ENCODE measurements around the gene MAP6D1. TPM values are rescaled to one million over a fixed set of nuclear protein-coding genes. Genes with fewer than 3 reads are reported as not detected.

MAP6D1 gene
- total RNA-seq, 1 experiment from 2014 or later = 7.1 TPM

DNA sequence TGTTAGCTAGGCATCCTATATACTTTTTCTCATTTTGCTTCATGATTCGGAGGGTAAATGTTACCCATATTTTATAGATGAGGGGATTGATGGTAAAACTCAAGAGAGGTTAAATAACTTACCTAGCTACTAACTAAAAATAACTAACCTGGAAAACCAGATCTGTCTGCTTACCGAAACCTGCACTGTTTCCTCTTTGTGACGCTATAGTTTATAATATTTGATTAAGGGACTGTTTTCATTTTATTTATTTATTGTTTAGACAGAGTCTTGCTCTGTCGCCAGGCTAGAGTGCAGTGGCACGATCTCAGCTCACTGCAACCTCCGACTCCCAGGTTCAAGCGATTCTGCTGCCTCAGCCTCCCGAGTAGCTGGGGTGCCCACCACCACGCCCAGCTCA lies 55.9 kb downstream of the MAP6D1 start:
- H4K8ac ChIP-seq (replicated peaks; ENCODE audit: insufficient read length, low read depth, low read length) = no peak overlapping the region

More for the DNA sequence above, 55.9 kb downstream of the MAP6D1 start:
- Histone ChIP-seq H3K56ac (ENCODE audit: insufficient read length, low read depth, low read length) (no peak overlapping the region), H3K23me2 (ENCODE audit: insufficient read length, low read depth, low read length, poor library complexity, severe bottlenecking) (no peaks in the 10 kb centered on the region), H3K79me2 (ENCODE audit: insufficient read depth, low read length) (no peaks in the 10 kb centered on the region), H3K23ac (ENCODE audit: insufficient read length, low read depth, low read length) (no peak overlapping the region), H2BK20ac (ENCODE audit: low read depth, low read length, poor library complexity, severe bottlenecking) (no peak overlapping the region), H2BK5ac (ENCODE audit: insufficient read length, low read length) (no peak overlapping the region), H2BK12ac (ENCODE audit: insufficient read length, low read depth, low read length) (no peak overlapping the region), H2AK5ac (ENCODE audit: insufficient read length, low read length) (no peak overlapping the region), H4K20me1 (ENCODE audit: control insufficient read depth, insufficient read depth, insufficient read length) (no peaks in the 10 kb centered on the region), H4K91ac (ENCODE audit: insufficient read length, low read depth, low read length) (no peak overlapping the region), H3K27me3 (ENCODE audit: insufficient read depth, low read length) (no peaks in the 10 kb centered on the region), H3K14ac (ENCODE audit: insufficient read depth, low read length) (no peak overlapping the region), H3K79me1 (ENCODE audit: insufficient read depth, low read depth, low read length, poor library complexity, severe bottlenecking) (no peaks in the 10 kb centered on the region), H3K18ac (ENCODE audit: insufficient read length, low read depth, low read length) (no peak overlapping the region), H3K9me3 (ENCODE audit: control insufficient read depth, low read depth, low read length) (no peaks in the 10 kb centered on the region), H3K4me2 (ENCODE audit: insufficient read depth, insufficient read length, low read length) (no peak overlapping the region), H2BK15ac (ENCODE audit: low read depth, low read length) (no peak overlapping the region), H3K4ac (ENCODE audit: low read depth, low read length) (no peak overlapping the region), H3T11ph (ENCODE audit: low read length) (no peak overlapping the region), H2BK120ac (ENCODE audit: low read depth, low read length, poor library complexity, severe bottlenecking) (no peak overlapping the region), H4K5ac (ENCODE audit: insufficient read length, low read depth, low read length) (no peak overlapping the region), H3K9ac (ENCODE audit: extremely low read depth, insufficient read length, low read length) (no peak overlapping the region), H2AFZ (ENCODE audit: low read length) (no peak overlapping the region), H3K27ac (ENCODE audit: insufficient read length, low read depth, low read length) (no peak overlapping the region), H3K4me1 (ENCODE audit: insufficient read depth, low read length) (no peaks in the 10 kb centered on the region)
- no peak for TF ChIP-seq CTCF (conservative IDR thresholded peaks at IDR 0.05)
- no peak for DNase-seq
- Mint-ChIP-seq H3K4me3 (no peak overlapping the region), H3K9me3 (peaks cover 0 to 5% of the 10 kb centered on the region in 2 experiments; a peak in 2 of 5 replicates), H3K27ac (peak overlapping the region in 1 of 3 experiments; percentile 72; a peak in 1 of 7 replicates), H3K4me1 (no peaks in the 10 kb centered on the region), H3K36me3 (ENCODE audit: insufficient read depth in 1 of 3, low read depth in 3 of 3) (peaks cover 33 to 60% (median 56%) of the 10 kb centered on the region in 3 experiments), H3K27me3 (ENCODE audit: low read depth) (no peaks in the 10 kb centered on the region)
- no CpG with 5 or more reads among the region's 9 CpGs for WGBS (ENCODE audit: extremely low coverage, insufficient read length, low lambda C conversion rate)

All from H9 (cell line).